Nucleus accumbens (tissue), 56 donors: ENCODE data around the gene PMCH.
"Not testable (repeated sequence)": the region's sequence is repeated elsewhere in the genome, so short reads cannot be mapped to it uniquely, and the experiment has no call there.

Experiments used
- DNase-seq, 56 donors: peaks; one replicate each; lab custom pipeline; 2025; lab: John Stamatoyannopoulos, UW

Gene PMCH

GRCh38 chr12:102147062-102147587 lies 50.5 kb downstream of the PMCH start:
- DNase-seq: not testable (repeated sequence)
